Cardiac fibroblast (primary cell): ENCODE results near the gene NBEAL1.
A peak's percentile ranks its signal among the peaks of the same experiment; 100 is the strongest.
"Not testable (repeated sequence)": the region's sequence is repeated elsewhere in the genome, so short reads cannot be mapped to it uniquely, and the experiment has no call there.

Experiments
- DNase-seq, 2 donors: peaks; one replicate each; pipeline versions ENCODE4 v3.0.0 to v3.0.0-alpha.2; 2010; ENCODE audit warnings: low read depth in 2 of 2
- H3K4me3 ChIP-seq, 2 donors: replicated peaks in 1 of 2; 1 replicate in 1 of 2; 2 replicates in 1 of 2; pipeline ENCODE4 v1.5.1; 2011; ENCODE audit warnings: low read depth in 2 of 2, low read length in 2 of 2, mild to moderate bottlenecking in 2 of 2, moderate library complexity in 1 of 2
- CTCF ChIP-seq: IDR thresholded peaks from one replicate; pipeline ENCODE4 v1.5.1; 2011; ENCODE audit warnings: low read depth, mild to moderate bottlenecking, low read length, inconsistent platforms

Gene NBEAL1

GRCh38 chr2:203025592-203025991 lies 10.9 kb downstream of the NBEAL1 start:
- TF ChIP-seq CTCF, result no peak
- H3K4me3 ChIP-seq, result no peak overlapping the region
- DNase-seq, result no peak

GRCh38 chr2:203030545-203030944 lies 15.9 kb downstream of the NBEAL1 start:
- H3K4me3 ChIP-seq, result no peak overlapping the region
- TF ChIP-seq CTCF, result no peak
- no peak for DNase-seq

- no peak overlapping the region for H3K4me3 ChIP-seq
- DNase-seq, result no peak
- TF ChIP-seq CTCF, result no peak
Measured at GRCh38 chr2:203030991-203031390, 16.3 kb downstream of the NBEAL1 start.

- no peak for TF ChIP-seq CTCF
- DNase-seq, result no peak
Measured at GRCh38 chr2:203033395-203033794, 18.7 kb downstream of the NBEAL1 start.

GRCh38 chr2:203035879-203036470 lies 21.3 kb downstream of the NBEAL1 start:
- no peak for TF ChIP-seq CTCF
- H3K4me3 ChIP-seq, result no peak overlapping the region
- no peak for DNase-seq

More at GRCh38 chr2:203033395-203033794, 18.7 kb downstream of the NBEAL1 start:
- no peak overlapping the region for H3K4me3 ChIP-seq

GRCh38 chr2:203037026-203037425 lies 22.4 kb downstream of the NBEAL1 start:
- peak in 1 of 2 donors; percentile 25 for DNase-seq
- TF ChIP-seq CTCF, result no peak
- no peak overlapping the region for H3K4me3 ChIP-seq

- DNase-seq, result no peak
- no peak for TF ChIP-seq CTCF
Measured at GRCh38 chr2:203038586-203038985, 23.9 kb downstream of the NBEAL1 start.

GRCh38 chr2:203039211-203039610 lies 24.5 kb downstream of the NBEAL1 start:
- not testable (repeated sequence) for H3K4me3 ChIP-seq, DNase-seq

More at GRCh38 chr2:203038586-203038985, 23.9 kb downstream of the NBEAL1 start:
- H3K4me3 ChIP-seq, result no peak overlapping the region
